Kidney (tissue), 14 donors: ENCODE measurements around the gene ILKAP. TPM values are rescaled to one million over a fixed set of nuclear protein-coding genes. Genes with fewer than 3 reads are reported as not detected.

Experiments
- DNase-seq, 5 donors: peaks; one replicate each; pipeline ENCODE4 v3.0.0-alpha.2; 2013 to 2020
- FAIRE-seq: peaks from 2 replicates; lab custom pipeline; 2012; peaks lifted over from hg19 to GRCh38; lab: Jason Lieb, UNC
- H3K27ac ChIP-seq, 2 donors: one replicate each; pipeline ENCODE4 v1.7.0; 2013; ENCODE audit warnings: low read depth in 2 of 2, low read length in 2 of 2, inconsistent platforms in 1 of 2
- H3K27me3 ChIP-seq: one replicate; pipeline ENCODE4 v1.7.1; 2013; ENCODE audit warnings: low read length, inconsistent platforms; ENCODE audit not compliant: control insufficient read depth, insufficient read depth
- H3K36me3 ChIP-seq, 3 donors: one replicate each; pipeline versions ENCODE4 v1.7.0 to v1.7.1; 2013; ENCODE audit warnings: low read length in 3 of 3, control low read depth in 1 of 3, inconsistent platforms in 1 of 3; ENCODE audit not compliant: insufficient read depth in 3 of 3, control insufficient read depth in 2 of 3
- H3K4me1 ChIP-seq, 3 donors: one replicate each; pipeline versions ENCODE4 v1.7.0 to v1.7.1; 2013; ENCODE audit warnings: low read length in 3 of 3, inconsistent platforms in 1 of 3, low read depth in 1 of 3; ENCODE audit not compliant: control insufficient read depth in 2 of 3, insufficient read depth in 2 of 3
- H3K4me3 ChIP-seq, 3 donors: one replicate each; pipeline versions ENCODE4 v1.7.0 to v1.8.1; 2013; ENCODE audit warnings: low read length in 3 of 3, control low read depth in 1 of 3, inconsistent platforms in 1 of 3
- H3K9ac ChIP-seq, 3 donors: one replicate each; pipeline versions ENCODE4 v1.7.0 to v1.7.1; 2013; ENCODE audit warnings: low read length in 3 of 3, control low read depth in 1 of 3, inconsistent platforms in 1 of 3
- H3K9me3 ChIP-seq, 3 donors: one replicate each; pipeline versions ENCODE4 v1.7.0 to v1.7.1; 2013; ENCODE audit warnings: low read length in 3 of 3, control low read depth in 1 of 3, inconsistent platforms in 1 of 3; ENCODE audit not compliant: control insufficient read depth in 2 of 3, insufficient read depth in 1 of 3
- intact Hi-C: fragments of 100-400 bp; cut with DNase I; formaldehyde crosslinking; loops from one replicate; pipeline ENCODE4 v1.11.1; 2022
- polyA plus RNA-seq: library from polyadenylated mRNA; stranded (reverse); fragments of 350-450 nt; fragmentation: Illumina TruSeq; extraction: RNeasy Lipid Tissue Mini Kit (QIAGEN cat#74804); gene quantifications from one replicate; pipeline ENCODE4 v1.2.3, GENCODE V29; 2014; ENCODE audit warnings: low read depth, low replicate concordance; ENCODE audit not compliant: insufficient read depth
- total RNA-seq: library from RNA; stranded (reverse); fragmentation: NEBNext Ultra II Directional; extraction: Animal tissue kit (Norgen Biotek cat#: 25700); gene quantifications from one replicate; pipeline ENCODE4 v1.2.1, GENCODE V29; 2021
- TF ChIP-seq, protein P1 (sequence below): IDR thresholded peaks from 3 replicates; pipeline ENCODE4 v1.5.1; 2012; ENCODE audit warnings: mild to moderate bottlenecking, moderate library complexity, borderline replicate concordance; ENCODE audit not compliant: insufficient read depth; ENCODE audit errors: extremely low read depth
- donor health status: control.
- donor health status: control.
- donor health status: control.
- donor health status: control.
- donor health status: control.
- donor health status: DM: yes; HTN: yes; CAD: no.
- donor health status: Normal renal cell carcinoma (clear cell type).

ILKAP gene
- total and polyA plus RNA-seq, 2 donors from 2014 or later: 38.4 to 47.7 TPM

DNA sequence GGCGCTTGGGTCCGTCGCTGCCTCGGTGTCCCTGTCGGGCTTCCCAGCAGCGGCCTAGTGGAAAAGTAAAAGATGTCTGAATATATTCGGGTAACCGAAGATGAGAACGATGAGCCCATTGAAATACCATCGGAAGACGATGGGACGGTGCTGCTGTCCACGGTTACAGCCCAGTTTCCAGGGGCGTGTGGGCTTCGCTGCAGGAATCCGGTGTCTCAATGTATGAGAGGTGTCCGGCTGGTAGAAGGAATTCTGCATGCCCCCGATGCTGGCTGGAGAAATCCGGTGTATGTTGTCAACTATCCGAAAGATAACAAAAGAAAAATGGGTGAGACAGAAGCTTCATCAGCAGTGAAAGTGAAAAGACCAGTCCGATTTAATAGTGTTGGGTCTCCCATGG lies 28.3 kb upstream of the ILKAP start:
- FAIRE-seq (no peak), DNase-seq (no peak)
- Histone ChIP-seq H3K9me3 (no peaks in the 10 kb centered on the region), H3K4me1 (peaks cover 0 to 6% (median 2%) of the 10 kb centered on the region in 3 donors), H3K9ac (no peak overlapping the region), H3K27ac (no peak overlapping the region), H3K4me3 (peak overlapping the region in 1 of 3 donors; percentile 62), H3K27me3 (no peaks in the 10 kb centered on the region), H3K36me3 (no peaks in the 10 kb centered on the region)
- intact Hi-C loops: no loop called here
- TF ChIP-seq, protein P1, sequence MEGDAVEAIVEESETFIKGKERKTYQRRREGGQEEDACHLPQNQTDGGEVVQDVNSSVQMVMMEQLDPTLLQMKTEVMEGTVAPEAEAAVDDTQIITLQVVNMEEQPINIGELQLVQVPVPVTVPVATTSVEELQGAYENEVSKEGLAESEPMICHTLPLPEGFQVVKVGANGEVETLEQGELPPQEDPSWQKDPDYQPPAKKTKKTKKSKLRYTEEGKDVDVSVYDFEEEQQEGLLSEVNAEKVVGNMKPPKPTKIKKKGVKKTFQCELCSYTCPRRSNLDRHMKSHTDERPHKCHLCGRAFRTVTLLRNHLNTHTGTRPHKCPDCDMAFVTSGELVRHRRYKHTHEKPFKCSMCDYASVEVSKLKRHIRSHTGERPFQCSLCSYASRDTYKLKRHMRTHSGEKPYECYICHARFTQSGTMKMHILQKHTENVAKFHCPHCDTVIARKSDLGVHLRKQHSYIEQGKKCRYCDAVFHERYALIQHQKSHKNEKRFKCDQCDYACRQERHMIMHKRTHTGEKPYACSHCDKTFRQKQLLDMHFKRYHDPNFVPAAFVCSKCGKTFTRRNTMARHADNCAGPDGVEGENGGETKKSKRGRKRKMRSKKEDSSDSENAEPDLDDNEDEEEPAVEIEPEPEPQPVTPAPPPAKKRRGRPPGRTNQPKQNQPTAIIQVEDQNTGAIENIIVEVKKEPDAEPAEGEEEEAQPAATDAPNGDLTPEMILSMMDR: no peak

DNA sequence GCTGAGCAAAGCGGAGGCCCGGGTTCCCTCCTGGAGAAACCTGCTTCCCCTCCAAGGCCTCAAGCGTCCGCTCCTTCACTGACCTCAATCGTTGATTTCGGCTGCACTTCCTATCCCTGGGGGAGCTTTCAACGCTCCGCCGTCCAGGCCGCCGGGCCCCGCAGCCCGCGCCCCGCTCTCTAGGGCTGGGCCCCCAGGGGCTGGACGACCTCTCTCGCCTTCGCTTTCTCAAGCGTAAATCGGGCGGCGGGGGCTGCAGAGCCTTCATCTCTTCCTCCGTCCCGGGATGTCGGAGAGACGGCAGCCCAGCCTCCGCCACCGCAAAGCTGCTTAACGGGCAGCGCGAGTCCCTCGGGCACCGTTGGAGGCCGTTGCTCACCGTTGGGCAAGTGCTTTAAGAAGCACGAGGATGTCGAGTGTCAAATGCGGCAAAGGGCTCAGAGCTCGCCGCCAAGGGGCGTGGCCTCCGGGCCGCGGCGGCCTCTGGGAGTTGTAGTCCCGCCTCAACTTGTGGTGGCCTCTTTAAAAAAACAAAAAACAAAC lies 27.8 kb upstream of the ILKAP start:
- TF ChIP-seq, protein P1: peak; percentile 9
- Histone ChIP-seq H3K27ac (no peak overlapping the region), H3K4me3 (peak overlapping the region; percentile 61 to 65 (median 62)), H3K9me3 (no peaks in the 10 kb centered on the region), H3K4me1 (peaks cover 0 to 6% (median 2%) of the 10 kb centered on the region in 3 donors), H3K36me3 (no peaks in the 10 kb centered on the region), H3K9ac (peak overlapping the region in 1 of 3 donors; percentile 12), H3K27me3 (no peaks in the 10 kb centered on the region)
- FAIRE-seq: no peak
- DNase-seq: peak; percentile 66 to 92 (median 81)
- intact Hi-C loops: no loop called here

DNA sequence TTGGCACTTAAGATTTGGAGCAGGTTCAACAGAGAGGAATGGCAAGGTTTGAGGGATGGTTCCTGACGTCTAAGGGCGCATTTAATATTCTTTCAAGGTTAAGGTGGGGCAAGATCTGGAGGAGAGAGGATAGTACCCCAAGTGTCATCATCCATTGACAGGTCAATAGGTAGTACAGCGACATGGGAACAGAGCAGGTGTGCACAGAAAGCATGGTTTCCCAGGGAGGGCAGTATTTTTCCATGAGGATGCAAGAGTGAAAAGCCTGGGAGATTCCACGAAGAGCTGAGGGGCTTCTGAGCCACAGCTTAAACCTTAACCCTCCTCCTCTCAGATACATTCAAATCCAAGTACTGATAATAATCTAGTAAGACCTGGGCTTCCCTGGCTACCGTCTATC lies 27.2 kb upstream of the ILKAP start:
- FAIRE-seq (no peak), DNase-seq (no peak)
- Histone ChIP-seq H3K27me3 (no peaks in the 10 kb centered on the region), H3K4me3 (peak overlapping the region in 2 of 3 donors; percentile 61 to 62), H3K9ac (no peak overlapping the region), H3K9me3 (no peaks in the 10 kb centered on the region), H3K4me1 (peaks cover 0 to 6% (median 2%) of the 10 kb centered on the region in 3 donors), H3K27ac (no peak overlapping the region), H3K36me3 (no peaks in the 10 kb centered on the region)
- TF ChIP-seq, protein P1: no peak
- intact Hi-C loops: no loop called here

DNA sequence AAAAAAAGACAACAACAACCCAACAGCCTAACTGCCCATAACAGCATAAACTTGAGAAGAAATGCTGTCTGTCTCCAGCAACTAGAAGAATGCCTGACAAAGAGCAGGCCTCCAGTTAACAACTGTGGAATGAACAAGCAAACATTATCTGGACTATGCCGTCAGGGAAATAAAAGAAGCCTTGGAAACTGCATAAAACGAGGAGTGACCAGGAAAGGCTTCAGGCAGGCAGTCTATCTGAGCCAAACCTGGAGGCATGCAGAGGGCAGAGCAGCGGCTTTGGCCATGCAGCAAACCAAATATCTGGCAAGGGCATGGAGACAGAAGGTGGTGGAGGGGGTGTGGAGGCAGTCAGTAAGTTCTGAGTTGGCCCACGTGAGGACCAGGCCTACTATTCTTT lies 25.2 kb upstream of the ILKAP start:
- H3K4me1 ChIP-seq: peaks cover 0 to 6% (median 2%) of the 10 kb centered on the region in 3 donors
- no peaks in the 10 kb centered on the region for H3K36me3 ChIP-seq
- TF ChIP-seq, protein P1: no peak
- no peak overlapping the region for H3K27ac ChIP-seq
- no peak for FAIRE-seq
- H3K9me3 ChIP-seq: no peaks in the 10 kb centered on the region
- H3K9ac ChIP-seq: no peak overlapping the region
- DNase-seq: no peak
- intact Hi-C loops: no loop called here
- no peaks in the 10 kb centered on the region for H3K27me3 ChIP-seq
- H3K4me3 ChIP-seq: no peak overlapping the region
